Lower leg skin (tissue), 4 donors: ENCODE measurements around the gene SLC6A2. TPM values are rescaled to one million over a fixed set of nuclear protein-coding genes. Genes with fewer than 3 reads are reported as not detected.

Experiments
- DNase-seq, 2 donors: peaks; one replicate each; pipeline ENCODE4 v3.0.0-alpha.2; 2019; ENCODE audit warnings: low spot score in 2 of 2
- H3K4me3 ChIP-seq: fragments of 200-600 bp; sonication (generic); 2 replicates; pipeline ENCODE4 v1.5.1; 2017; ENCODE audit warnings: mild to moderate bottlenecking, low read depth; ENCODE audit not compliant: poor library complexity, severe bottlenecking
- POLR2A ChIP-seq, 2 donors: fragments of 450-650 bp; IDR thresholded peaks; one replicate each; pipeline ENCODE4 v1.6.1; 2016 to 2017; ENCODE audit warnings: antibody characterized with exemption in 2 of 2, mild to moderate bottlenecking in 1 of 2, moderate library complexity in 1 of 2
- WGBS, 2 donors: methylation state at CpG; one replicate each; pipeline ENCODE4 v1.1.5; 2018; 5-methylcytosine and 5-hydroxymethylcytosine counted together
- intact Hi-C: fragments of 100-400 bp; cut with DNase I; formaldehyde crosslinking; loops from one replicate; pipeline ENCODE4 v1.15.0; 2023; ENCODE audit warnings: low total_unique reads
- total RNA-seq, 4 donors: library from RNA; depleted of rRNA; stranded (reverse); fragments of >200 nt; gene quantifications; one replicate each; pipeline ENCODE4 v1.1.0, GENCODE V29; 2016
- TF ChIP-seq, protein P1 (sequence below), 3 donors: fragments of 450-650 bp; IDR thresholded peaks; one replicate each; pipeline ENCODE4 v1.5.1; 2016; ENCODE audit warnings: antibody characterized with exemption in 3 of 3, mild to moderate bottlenecking in 3 of 3, moderate library complexity in 2 of 3

Gene SLC6A2
- total RNA-seq, 4 donors from 2014 or later: 2.3 to 26.1 (median 8.7) TPM

DNA sequence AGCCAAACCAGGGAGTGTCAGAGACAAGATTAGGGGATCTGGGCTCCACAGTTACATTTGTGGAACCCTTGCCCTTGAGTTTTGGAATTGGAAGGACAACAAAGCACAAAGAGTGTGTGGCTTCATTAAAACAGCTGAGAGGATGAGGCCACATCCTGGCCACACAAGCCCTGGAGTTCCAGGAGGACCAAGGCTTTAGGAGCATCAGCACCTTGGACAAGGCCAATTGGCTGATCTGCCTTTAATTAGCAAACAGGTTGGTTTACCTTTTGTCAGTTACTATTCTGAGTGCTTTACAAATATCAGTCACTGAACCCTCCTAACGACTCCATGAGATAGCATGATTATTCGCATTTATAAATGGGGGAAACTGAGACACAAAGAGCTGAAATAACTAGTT, 54.7 kb downstream of the SLC6A2 start:
- no peak for TF ChIP-seq POLR2A (IDR thresholded peaks at IDR 0.05)
- TF ChIP-seq, protein P1, sequence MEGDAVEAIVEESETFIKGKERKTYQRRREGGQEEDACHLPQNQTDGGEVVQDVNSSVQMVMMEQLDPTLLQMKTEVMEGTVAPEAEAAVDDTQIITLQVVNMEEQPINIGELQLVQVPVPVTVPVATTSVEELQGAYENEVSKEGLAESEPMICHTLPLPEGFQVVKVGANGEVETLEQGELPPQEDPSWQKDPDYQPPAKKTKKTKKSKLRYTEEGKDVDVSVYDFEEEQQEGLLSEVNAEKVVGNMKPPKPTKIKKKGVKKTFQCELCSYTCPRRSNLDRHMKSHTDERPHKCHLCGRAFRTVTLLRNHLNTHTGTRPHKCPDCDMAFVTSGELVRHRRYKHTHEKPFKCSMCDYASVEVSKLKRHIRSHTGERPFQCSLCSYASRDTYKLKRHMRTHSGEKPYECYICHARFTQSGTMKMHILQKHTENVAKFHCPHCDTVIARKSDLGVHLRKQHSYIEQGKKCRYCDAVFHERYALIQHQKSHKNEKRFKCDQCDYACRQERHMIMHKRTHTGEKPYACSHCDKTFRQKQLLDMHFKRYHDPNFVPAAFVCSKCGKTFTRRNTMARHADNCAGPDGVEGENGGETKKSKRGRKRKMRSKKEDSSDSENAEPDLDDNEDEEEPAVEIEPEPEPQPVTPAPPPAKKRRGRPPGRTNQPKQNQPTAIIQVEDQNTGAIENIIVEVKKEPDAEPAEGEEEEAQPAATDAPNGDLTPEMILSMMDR (IDR thresholded peaks at IDR 0.05): no peak
- WGBS, 2 donors: 28 to 31% methylated on average over 2 of the region's 2 CpGs
- no peak for DNase-seq
- intact Hi-C loops: no loop called here
- H3K4me3 ChIP-seq: no peak overlapping the region

DNA sequence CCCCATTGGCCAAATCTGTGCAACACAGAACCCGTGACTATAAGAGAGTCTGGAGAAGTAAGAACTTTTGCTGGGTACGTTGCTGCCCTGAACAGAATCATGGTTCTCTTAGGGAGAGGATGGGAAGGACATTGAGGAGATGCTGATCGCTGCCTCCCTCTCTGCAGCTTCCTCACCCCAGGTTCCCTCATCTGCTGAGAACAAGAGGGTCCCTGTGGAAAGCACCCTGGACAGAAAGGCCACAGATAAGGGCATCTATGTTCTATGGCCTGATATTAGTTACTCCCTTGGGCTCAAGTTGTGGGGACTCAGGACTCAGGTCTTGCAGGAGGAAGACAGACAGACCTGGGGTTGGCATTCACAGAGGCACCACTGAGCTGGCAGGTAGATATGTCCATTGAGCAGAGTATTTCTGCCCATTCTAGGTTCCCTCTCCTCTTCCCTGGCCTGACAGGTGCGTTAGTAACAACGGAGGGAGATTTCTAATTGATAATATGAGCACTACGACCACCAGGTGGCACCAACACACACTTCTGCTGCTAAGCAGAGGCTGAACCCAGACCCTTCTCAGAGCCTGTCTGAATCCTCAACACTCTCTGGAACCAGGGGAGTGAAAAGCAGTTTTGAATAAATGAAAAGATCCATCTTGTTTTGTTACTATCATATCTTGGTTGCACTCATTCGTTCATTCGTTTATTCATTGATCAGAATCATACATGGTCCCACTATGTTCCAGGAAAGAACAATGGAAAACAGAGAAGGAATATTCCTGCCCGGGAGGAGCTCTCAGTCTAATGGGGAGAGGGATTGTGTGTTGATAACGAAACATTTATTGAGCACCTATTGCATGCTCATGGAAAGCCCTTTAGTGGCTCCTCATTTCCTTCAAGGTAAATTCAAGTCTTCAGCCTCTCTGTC, 56.4 kb downstream of the SLC6A2 start:
- 23 to 25% methylated on average over 10 of the region's 10 CpGs for WGBS, 2 donors
- H3K4me3 ChIP-seq: no peak overlapping the region
- no peak for TF ChIP-seq POLR2A (IDR thresholded peaks at IDR 0.05)
- TF ChIP-seq, protein P1 (IDR thresholded peaks at IDR 0.05): no peak
- intact Hi-C loops: no loop called here
- peak; percentile 63 to 89 for DNase-seq

DNA sequence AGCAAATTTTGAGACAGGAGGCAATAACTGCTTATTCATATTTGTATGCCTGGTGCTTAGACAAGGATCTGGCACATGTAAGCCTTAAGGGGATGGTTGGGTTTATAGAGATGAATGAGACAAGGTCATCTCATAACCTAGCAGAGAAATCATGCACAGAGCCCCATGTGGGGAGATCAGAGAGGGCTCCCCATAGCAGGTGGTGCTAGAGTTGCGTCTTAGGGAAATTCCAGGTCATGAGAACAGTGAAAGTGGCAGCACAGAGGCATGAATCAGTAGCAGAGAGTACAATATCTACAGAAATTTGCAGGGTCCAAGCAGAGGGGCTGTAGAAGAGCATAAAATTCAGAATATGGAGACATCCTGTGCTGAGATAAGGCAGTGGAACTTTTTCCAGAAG, 57.3 kb downstream of the SLC6A2 start:
- TF ChIP-seq, protein P1 (IDR thresholded peaks at IDR 0.05): no peak
- no peak for TF ChIP-seq POLR2A (IDR thresholded peaks at IDR 0.05)
- WGBS, 2 donors: 84 to 100% methylated on average over 1 of the region's 1 CpG
- no peak overlapping the region for H3K4me3 ChIP-seq
- intact Hi-C loops: no loop called here
- DNase-seq: no peak

DNA sequence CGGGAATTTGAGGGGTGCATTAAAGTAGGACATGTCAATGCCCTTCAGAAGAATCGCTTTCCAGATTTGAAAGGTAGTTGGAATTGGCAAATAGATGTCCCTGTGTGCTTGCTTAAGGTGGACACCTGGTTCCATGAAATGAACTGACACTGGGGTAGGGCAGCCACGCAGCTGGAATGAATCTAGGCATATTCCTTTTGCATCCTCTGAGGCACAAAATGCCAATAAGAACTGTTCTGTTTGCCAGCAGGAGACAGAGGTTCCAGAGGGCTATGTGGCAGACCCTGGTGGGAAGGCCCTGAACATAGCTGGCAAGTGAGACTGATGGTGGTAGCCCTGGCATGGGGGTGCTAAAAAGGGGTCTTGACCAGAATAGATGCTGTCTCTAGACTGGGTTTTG, 61.5 kb downstream of the SLC6A2 start:
- no peak overlapping the region for H3K4me3 ChIP-seq
- WGBS, 2 donors: 79 to 92% methylated on average over 3 of the region's 3 CpGs
- peak in 1 of 2 donors; percentile 52 for DNase-seq
- intact Hi-C loops: no loop called here
- TF ChIP-seq POLR2A (IDR thresholded peaks at IDR 0.05): no peak
- TF ChIP-seq, protein P1 (IDR thresholded peaks at IDR 0.05): no peak

DNA sequence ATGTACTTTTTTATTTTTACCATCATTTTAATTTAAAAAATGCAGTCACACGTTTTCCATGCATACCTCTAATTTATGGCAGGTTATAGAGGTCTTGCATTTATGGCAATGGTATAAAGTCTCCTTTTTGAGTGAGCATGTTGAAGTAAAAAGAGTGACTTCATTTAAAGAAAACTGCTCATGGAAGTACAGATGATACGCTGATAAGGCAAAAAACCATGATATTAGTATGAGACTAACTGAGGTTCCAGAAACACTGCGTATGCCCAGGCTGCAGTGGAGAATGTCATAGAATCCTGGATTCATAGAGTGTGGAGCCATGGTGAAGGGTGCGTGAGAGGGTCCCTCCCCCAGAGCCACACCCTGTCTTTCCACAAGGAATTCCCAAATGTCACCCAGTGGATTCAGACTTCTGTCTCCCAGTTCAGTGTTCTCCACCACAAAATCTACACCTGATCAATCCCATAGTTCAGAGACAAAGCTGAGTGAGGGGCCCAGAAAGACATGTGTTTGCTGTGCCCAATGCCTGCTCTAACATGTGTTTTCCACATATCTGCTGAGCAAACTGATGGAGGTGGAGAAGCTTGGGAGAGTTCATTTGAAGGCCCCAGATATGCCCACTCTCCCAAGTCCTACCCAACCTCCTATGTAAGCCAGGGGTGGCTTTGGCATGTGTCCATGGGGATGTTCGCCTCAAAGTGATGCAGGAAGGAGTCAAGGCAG, 69.4 kb downstream of the SLC6A2 start:
- intact Hi-C loops: no loop called here
- no peak for TF ChIP-seq POLR2A (IDR thresholded peaks at IDR 0.05)
- TF ChIP-seq, protein P1 (IDR thresholded peaks at IDR 0.05): no peak
- 71 to 76% methylated on average over 5 of the region's 5 CpGs for WGBS, 2 donors
- no peak overlapping the region for H3K4me3 ChIP-seq
- peak in 1 of 2 donors; percentile 36 for DNase-seq
